ENCODE results near the gene PDGFRA.
"Not testable (repeated sequence)": the region's sequence is repeated elsewhere in the genome, so short reads cannot be mapped to it uniquely, and the experiment has no call there.

PDGFRA gene

DNA sequence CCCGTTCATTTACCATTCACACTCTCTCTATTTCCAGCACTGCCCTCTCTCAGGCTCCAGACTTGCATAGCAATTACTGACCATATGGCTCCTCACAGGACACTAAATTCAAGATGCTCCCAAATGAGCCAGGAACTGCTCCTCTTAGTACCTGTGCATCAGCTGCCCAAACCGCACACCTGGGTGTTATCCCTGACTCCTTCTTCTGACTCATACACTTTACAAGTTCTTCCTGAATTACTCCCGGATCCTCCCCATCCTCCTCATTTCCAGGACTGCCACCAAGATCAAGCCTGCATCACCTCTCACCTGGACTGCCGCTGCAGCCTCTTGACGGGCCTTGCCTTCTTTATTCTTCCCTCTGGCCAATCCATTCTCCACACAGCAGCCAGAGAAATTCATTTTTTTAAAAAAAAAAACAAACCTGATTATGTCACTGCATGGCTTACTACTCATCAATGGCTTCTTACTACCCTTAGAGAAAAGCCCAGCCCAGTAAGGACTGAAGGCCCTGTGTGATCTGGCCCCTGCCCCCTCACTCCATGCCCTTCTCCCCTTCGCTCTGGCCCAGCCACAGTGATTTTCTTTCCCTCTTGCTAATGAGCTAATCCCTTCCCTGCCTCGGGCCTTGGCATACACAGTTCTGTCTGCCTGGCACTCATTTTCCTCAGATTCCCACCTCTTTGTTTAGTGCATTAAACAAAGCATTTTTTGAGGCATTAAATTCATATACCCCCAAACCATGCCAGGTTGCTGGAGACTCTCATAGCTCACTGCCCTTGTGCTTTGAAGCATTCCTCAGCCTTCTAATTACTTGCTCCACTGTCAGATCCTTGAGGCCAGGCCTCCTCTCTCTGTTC is 92.0 kb downstream of the PDGFRA start:
- DNase-seq (ENCODE audit: low spot score): no peak

DNA sequence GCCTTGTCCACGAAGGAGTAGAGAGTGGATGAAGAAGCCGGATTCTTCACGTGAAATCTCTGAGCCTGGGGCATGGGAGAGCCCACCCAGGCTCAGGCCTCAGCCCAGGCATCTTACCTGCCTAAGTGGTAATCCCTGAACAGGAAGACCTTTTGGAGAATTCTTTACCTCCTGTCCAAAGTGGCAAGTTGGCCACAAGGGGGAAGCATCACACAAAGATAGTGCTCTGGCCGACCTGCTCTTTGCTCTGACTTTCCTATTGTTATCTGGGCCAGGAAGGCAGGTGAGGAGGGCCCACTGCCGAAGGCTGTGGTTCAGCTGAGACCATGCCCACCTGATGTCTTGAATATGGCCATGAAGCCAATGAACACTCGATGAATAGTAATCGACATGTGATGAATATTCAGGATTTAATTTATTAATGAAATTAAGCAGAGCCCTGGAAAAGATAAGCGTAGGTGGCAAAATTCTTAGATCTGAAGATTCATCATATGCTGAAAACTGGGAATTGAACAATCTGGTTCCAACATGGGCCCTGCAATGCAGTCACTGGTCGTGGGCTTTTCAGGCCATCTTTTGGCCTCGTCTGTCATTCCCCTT is 93.8 kb downstream of the PDGFRA start:
- peak; percentile 76 for DNase-seq (ENCODE audit: low spot score)

DNA sequence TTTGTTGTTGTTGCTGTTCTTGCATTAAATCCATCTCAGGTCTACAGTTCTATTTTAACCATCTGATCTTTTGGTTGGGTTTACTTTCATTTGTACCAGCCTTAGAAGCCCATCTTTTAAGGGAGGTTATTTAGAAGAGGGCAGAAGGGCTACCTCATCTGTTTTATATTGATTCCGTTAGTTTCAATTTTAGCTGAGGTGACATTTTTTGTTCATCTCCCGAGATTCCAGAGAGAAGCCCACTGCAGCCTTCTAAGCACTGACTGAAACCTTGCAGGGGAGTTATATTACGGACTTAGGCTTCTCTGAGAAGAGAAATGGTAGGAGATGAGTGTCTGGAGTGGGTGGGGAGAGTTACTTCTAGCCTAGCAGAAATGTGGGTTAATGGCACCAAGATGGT is 101.8 kb downstream of the PDGFRA start:
- DNase-seq (ENCODE audit: low spot score): no peak

DNA sequence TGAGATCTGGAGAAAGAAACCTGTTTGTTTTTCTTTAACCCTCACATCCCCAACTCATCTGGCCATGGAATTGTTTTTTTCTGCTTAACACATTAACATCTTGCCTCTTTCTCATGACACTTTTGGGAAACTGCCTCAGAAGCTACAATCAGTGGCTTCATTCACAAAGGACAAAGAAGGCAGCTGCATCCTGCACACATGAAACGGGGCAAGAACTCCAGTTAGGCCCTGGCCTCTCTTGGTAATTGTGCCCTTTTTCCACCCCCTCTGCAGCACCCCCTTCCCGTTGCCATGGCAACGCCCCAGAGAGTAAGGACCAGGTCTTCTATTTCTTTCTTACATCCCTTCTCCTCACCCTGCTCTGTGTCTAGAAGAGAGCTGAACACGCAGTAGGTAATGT is 103.4 kb downstream of the PDGFRA start:
- no peak for DNase-seq (ENCODE audit: low spot score)

DNA sequence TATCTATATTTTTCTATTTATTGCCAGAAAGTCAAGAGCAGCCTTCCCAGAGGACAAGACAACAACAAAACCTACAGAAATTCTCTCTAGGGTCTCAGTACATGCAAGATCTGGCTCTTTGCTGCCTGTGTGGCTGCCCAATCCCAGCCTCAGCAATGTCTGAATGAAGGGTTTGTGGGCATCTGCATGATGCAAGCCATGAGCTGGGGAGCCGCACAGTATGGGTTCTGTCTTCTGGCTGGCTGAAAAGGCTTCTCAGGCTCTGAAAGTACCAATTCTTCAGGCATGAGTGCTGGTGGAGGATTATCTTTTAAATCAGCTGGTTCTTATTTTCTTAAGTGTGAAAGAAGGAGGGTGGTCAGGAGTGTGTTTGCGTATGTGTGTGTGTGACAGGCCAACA is 104.6 kb downstream of the PDGFRA start:
- DNase-seq (ENCODE audit: low spot score): no peak

DNA sequence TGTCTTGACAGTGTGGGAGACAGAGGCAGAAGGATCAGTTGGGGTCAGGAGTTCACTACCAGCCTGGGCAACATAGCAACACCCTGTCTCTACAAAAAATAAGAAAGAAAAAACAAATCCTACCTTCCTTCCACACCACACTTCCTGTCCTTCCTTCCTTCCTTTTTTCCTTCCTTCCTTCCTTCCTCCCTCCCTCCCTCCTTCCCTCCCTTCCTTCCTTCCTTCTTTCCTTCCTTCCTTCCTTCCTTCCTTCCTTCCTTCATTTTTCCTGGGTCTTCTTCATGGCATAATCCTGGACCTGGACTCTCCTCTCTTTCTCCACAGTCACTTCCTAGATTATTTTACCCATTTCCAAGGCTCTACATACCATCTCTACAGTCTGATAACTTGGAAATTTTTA is 105.7 kb downstream of the PDGFRA start:
- DNase-seq (ENCODE audit: low spot score): not testable (repeated sequence)

DNA sequence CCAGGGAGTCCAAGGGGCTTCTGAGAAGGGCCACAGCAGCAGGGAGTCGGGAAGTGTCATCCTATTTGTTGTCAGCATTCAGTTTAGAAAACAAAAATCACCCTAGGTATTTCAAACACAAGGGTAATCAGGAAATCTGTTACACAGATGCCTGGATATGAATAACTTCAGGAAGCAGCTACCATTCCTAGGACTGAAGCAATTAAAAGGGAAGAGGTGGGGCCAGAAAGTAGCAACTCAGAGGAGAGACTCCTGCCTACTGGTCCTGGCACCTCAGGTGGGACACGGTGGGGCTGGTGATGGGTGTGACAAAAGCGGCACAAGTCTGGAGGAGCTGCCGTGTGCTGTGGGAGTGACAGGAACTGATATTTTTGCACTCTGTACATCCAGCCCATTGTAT is 107.9 kb downstream of the PDGFRA start:
- no peak for DNase-seq (ENCODE audit: low spot score)

DNA sequence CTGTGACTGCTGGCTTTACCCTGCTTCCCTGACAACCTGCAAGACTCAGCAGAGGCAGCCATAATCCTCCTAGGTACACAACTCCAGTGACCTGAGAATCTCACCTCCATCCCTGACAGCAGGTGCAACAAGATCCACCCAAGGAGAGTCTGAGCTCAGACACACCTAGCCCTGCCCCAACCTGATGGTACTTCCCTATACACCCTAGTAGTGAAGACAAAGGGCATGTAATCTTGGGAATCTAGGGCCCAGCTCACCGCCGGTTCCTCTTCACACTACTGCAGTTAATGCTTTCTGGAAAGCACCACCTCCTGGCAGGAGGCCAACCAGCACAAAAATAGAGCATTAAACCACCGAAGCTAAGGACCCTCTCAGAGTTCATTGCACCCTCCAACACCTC is 113.0 kb downstream of the PDGFRA start:
- DNase-seq (ENCODE audit: low spot score): not testable (repeated sequence)
